ENCODE results near the gene CYP2W1.

CYP2W1 gene

GRCh38 chr7:995571-995970 lies 12.6 kb downstream of the CYP2W1 start:
- H3K36me3 ChIP-seq = peaks cover 0 to 55% (median 31%) of the 10 kb centered on the region in 3 donors
- intact Hi-C loops (cut with DNase I; ENCODE audit: low total_unique reads) = no loop called here

GRCh38 chr7:996079-996872 lies 13.3 kb downstream of the CYP2W1 start:
- peaks cover 0 to 62% (median 35%) of the 10 kb centered on the region in 3 donors for H3K36me3 ChIP-seq
- DNase-seq = no peak
- intact Hi-C loops (cut with DNase I; ENCODE audit: low total_unique reads) = no loop called here

More at GRCh38 chr7:995571-995970, 12.6 kb downstream of the CYP2W1 start:
- TF ChIP-seq CTCF (IDR thresholded peaks at IDR 0.05) = no peak
- Histone ChIP-seq H3K9me3 (no peaks in the 10 kb centered on the region), H3K4me3 (no peak overlapping the region), H3K27ac (no peak overlapping the region), H3K4me1 (peaks cover 0 to 11% (median 2%) of the 10 kb centered on the region in 4 donors), H3K27me3 (peaks cover 0 to 22% of the 10 kb centered on the region in 2 donors)
- no peak for DNase-seq

GRCh38 chr7:997404-998395 lies 14.7 kb downstream of the CYP2W1 start:
- DNase-seq = no peak

More at GRCh38 chr7:996079-996872, 13.3 kb downstream of the CYP2W1 start:
- no peak for TF ChIP-seq CTCF (IDR thresholded peaks at IDR 0.05)
- Histone ChIP-seq H3K9me3 (no peaks in the 10 kb centered on the region), H3K27ac (no peak overlapping the region), H3K4me3 (no peak overlapping the region), H3K27me3 (peaks cover 0 to 15% of the 10 kb centered on the region in 2 donors), H3K4me1 (peaks cover 0 to 11% (median 2%) of the 10 kb centered on the region in 4 donors)

GRCh38 chr7:999149-999879 lies 16.3 kb downstream of the CYP2W1 start:
- Histone ChIP-seq H3K27ac (no peak overlapping the region), H3K4me3 (no peak overlapping the region), H3K4me1 (no peaks in the 10 kb centered on the region), H3K9me3 (no peaks in the 10 kb centered on the region), H3K36me3 (peaks cover 0 to 72% (median 35%) of the 10 kb centered on the region in 3 donors), H3K27me3 (no peaks in the 10 kb centered on the region)
- no peak for DNase-seq
- TF ChIP-seq CTCF (IDR thresholded peaks at IDR 0.05) = no peak
- intact Hi-C loops (cut with DNase I; ENCODE audit: low total_unique reads) = no loop called here

More at GRCh38 chr7:997404-998395, 14.7 kb downstream of the CYP2W1 start:
- Histone ChIP-seq H3K27me3 (peaks cover 0 to under 1% of the 10 kb centered on the region in 2 donors), H3K4me1 (peaks cover 0 to 10% (median 2%) of the 10 kb centered on the region in 4 donors), H3K27ac (no peak overlapping the region), H3K4me3 (no peak overlapping the region), H3K36me3 (peaks cover 0 to 65% (median 35%) of the 10 kb centered on the region in 3 donors), H3K9me3 (no peaks in the 10 kb centered on the region)
- no peak for TF ChIP-seq CTCF (IDR thresholded peaks at IDR 0.05)
- intact Hi-C loops (cut with DNase I; ENCODE audit: low total_unique reads) = no loop called here
